GM18505 (cell line): ENCODE results near the gene JPT2.

Experiments used
- ATAC-seq: cut with Tn5 transposase; IDR thresholded peaks from one replicate; pipeline ENCODE4 v1.9.1; 2021; ENCODE audit not compliant: unreplicated experiment
- POLR2A ChIP-seq: IDR thresholded peaks from 4 replicates; pipeline ENCODE4 v1.6.1; 2011; ENCODE audit warnings: borderline replicate concordance; ENCODE audit not compliant: insufficient read depth, insufficient read length; ENCODE audit errors: extremely low read depth

JPT2 gene

DNA sequence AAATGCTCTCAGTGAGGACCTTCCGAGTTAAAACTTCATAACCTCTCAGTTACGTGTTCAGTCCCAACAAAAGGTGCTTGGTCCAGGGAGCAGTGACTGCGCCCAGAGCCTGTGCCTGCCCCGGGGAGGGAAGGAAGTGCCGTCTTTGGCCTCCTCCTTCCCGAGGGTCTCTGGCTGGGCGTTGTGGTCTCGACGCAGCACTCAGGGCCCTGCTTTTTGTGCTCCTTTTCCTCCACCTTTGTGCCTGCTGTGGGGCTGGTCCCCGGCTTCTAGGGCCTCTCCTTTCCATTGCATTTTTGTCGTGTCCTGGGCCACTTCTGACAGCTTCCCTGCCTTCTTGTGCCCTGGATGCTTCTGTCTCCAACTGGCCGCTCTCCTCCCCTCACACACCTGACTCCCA lies 36.8 kb upstream of the JPT2 start:
- no peak for TF ChIP-seq POLR2A
- ATAC-seq = no peak

DNA sequence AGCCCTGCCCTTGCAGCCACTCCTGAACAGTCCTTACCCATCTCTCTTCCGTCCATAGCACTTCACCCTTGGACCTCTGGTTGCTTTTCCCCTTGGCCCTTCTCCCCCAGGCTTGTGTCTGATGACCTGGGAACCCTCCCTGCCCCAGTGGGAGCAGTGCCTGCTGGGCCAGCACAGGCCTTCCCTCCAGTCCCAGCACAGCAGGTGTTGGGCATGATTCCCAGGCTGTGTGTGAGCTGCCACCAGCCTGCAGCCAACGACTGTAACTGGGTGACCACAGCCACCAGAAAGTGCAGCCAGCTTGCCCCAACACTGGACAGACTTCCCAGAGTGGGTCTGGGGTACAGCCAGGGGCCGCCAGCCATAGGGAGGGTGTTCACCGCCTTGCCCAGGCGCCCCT lies 35.9 kb upstream of the JPT2 start:
- no peak for TF ChIP-seq POLR2A
- ATAC-seq = no peak

DNA sequence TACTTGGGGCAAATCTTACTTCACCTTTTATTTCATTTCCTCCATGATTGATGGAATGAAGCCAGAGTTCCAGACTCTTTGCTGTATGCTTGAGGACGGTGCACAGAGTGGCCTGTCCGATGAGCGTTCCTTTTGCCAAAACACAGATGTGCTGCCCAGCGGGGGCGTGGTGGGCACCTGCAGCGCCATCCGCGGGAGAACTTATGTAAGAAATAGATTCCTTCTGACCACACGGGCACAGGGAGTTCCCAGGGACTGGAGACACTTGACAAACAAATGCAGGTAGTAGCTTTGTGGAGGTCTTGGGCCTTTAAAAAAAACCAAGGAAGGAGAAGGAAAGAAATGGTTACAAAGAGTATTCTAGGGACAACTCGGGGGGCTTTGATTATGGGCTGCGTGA lies 35.3 kb upstream of the JPT2 start:
- no peak for ATAC-seq
- TF ChIP-seq POLR2A = no peak

DNA sequence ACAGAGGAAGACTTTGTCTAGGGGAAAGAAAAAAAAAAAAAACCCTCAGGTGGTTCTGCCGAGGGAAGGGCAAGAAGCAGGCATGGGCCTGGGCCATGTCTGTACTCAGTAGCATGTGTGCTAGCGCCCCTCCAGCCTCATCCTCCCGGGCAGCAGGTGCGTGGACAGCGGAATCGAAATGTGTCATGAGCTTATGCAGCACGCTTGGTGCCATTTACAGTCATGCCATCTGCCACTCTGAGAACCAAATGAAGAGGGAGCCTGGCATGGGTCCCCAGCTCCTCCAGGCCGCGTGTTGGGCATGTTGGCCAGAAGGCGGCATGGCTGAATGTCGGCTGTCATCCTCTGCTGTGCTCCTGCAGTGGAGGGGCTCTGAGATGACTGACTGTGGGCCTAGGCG lies 34.6 kb upstream of the JPT2 start:
- ATAC-seq = no peak
- no peak for TF ChIP-seq POLR2A

DNA sequence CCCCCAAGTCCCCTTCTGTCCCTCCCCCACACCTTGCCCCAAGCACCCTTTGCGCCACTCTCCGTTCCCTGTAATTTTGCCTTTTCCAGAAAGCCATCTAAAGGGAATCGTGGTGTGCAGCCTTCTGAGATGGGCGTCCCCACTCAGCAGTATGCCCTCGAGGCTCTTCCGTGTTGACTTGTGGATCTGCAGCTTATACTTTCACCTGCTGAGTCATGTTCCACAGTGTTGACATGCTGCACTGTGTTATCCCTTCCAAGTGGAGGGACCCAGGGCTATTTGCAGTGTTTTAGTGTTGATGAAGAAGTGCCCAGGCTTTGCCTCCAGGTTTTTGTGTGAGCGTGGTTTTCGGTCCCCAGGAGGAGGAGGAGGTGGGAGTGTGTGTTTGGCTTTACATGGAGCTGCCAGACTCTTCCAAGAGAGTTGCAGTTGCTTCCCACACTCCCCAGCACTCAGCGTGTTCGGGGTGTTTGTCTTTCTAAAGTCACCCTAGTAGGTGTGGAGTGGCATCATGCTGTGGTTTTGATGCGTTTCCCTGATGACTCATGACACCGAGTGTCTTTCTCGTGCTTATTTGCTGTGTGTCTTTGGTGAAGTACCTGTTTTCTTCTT lies 32.1 kb upstream of the JPT2 start:
- TF ChIP-seq POLR2A = no peak
- ATAC-seq = no peak

DNA sequence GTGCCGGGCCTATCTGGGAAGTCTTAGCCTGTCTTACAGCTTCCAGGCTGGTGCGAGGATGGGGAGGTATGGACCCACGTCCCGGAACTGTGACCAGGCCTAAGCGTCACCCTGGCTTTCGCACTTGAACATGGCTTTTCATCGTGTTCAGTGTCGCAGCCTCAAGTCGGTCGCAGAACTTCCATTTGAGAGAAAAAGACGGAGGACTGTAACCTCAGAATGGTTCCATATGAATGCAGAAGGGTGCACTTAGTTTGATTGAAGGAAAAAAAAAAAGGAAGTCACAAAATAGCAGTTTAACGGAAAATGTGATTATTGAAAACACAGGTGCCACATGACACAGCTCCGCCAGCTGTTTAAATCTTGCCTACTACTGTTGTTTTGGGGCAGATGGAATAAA lies 30.2 kb upstream of the JPT2 start:
- ATAC-seq = no peak
- no peak for TF ChIP-seq POLR2A

DNA sequence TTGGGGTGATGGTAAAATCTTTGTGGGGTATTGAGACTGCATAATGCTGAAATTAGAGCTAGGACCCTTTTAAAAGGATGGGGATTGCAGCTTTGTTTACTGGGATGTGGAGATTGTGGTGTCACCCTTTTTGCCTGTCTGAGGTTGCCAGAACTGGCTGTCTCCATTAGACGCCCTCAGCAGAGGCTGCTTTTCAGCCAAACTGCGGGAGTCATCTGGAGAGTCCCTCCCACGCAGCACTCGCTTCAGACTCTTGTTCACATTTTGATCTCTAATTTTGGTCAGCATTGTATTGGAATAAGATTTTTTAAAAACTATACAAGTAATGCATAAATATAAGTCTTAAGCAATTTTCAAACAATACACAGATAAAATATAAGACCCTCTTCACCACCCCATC lies 27.9 kb upstream of the JPT2 start:
- no peak for TF ChIP-seq POLR2A
- ATAC-seq = no peak

DNA sequence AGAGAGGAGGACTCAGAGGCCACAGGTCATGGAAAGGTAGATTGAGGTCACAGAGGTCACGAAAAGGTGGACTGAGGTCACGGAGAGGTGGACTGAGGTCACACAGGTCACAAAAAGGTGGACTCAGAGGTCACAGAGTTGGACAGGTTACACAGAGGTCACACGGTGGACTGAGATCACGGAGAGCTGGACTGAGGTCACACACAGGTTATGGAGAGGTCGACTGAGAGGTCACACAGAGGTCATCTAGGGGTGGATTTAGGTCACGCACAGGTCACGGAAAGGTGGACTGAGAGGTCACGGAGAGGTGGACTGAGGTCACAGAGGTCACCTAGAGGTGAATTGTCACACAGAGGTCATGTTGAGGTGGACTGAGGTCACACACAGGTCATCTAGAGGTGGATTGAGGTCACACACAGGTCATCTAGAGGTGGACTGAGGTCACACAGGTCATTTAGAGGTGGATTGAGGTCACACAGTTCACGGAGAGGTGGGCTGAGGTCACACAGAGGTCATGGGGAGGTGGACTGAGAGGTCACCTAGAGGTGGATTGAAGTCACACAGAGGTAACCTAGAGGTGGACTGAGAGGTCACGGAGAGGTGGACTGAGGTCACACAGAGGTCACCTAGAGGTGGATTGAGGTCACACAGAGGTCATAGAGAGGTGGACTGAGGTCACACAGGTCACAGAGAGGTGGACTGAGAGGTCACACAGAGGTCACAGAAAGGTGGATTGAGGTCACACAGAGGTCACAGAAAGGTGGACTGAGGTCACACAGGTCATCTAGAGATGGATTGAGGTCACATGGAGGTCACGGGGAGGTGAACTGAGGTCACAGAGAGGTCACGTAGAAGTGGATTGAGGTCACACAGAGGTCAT lies 26.7 kb upstream of the JPT2 start:
- no peak for ATAC-seq
- no peak for TF ChIP-seq POLR2A

DNA sequence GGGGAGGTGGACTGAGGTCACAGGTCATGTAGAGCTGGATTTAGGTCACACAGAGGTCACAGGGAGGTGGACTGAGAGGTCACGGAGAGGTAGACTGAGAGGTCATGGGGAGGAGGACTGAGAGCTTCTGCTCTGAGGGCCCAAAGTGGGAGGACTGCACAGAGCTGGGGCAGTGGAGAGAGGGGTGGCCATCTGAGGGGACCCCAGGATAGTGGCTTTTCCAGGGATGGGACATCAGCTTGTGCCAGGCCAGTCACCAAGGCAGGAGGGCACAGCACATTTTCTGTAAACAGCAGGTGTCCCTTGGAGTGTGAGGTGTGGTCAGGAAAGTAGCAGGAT lies 26.1 kb upstream of the JPT2 start:
- no peak for TF ChIP-seq POLR2A
- no peak for ATAC-seq

DNA sequence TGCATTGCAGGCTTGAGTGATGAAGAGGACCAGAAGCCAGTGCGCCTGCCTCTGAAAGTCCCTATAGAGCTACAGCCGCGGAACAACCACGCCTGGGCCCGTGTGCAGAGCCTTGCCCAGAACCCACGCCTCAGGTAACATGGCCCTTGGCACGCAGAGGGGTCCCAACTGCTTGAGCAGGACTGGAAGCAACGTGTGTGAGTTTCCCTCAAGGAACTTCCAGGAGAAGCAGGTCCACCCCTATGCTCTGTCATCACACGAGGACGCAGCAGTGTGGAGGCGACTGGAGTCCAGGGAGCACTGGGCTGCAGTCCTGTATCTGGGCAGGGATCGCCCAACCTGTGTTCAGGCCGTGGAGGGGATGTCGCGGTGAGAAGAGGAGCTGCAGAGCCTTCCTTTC lies 25.1 kb upstream of the JPT2 start:
- ATAC-seq = no peak
- TF ChIP-seq POLR2A = no peak

DNA sequence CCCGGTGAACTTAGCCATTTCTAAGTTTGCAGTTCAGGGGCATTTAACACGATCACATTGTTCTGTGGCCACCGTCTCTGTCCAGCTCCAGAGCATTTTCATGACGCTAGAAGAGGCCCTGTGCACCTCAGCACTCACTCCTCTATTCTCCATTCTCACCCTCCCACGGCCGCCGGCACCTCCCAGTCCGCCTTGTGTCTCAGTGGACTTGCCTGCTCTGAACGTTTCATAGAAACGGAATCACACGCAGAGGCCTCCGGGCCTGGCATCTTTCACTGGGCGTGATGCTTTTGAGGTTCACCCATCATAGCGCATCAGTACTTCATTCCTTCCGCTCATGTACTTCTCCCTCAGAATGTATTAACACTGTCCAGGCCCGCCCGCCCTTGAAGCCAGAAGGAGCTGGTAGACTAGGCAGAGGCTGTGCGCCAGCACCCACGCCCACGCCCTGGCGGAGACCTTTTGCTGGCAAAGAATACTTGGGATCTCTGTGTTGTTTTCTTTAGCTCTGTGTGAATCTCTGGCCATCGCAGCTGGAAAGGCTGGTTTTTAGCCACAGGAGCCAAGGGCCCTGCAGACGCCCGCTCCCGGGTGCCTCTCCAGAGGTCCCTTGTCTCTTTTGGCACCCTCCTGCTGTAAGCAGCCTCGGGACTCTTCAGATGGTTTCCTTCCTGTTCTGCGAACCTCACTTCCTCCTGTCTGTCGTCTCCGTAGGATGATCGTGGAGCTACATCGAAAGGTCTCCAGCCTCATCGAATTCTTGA lies 23.4 kb upstream of the JPT2 start:
- no peak for ATAC-seq

DNA sequence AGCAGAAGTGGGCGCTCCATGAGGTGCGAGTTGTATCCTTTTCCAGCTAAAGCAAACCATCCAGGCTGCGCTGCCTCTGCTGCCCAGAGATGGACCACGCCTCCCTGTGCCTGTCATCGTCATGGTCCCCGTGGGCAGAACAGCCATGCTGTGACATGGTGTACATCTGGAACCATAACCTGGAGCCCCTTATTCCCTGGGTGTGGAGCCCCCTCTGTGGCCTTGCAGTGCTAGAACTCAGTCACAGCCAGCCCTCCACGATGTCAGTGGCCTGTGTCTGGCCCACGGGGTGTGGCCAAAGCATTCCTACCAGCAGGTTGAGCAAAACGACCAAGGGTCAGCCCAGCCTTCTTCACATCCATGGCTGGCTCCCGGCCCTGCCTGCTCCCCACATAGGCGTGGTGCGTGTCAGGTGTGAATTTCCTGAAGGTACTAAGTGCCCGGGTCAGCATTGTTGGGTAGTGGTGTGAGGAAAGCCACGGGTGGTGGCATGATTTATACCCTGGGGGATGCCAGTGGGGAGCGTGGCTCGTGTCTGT lies 22.7 kb upstream of the JPT2 start:
- TF ChIP-seq POLR2A = no peak
- ATAC-seq = no peak

More for the DNA sequence above, 23.4 kb upstream of the JPT2 start:
- TF ChIP-seq POLR2A = no peak
